GM12865 (cell line): ENCODE results near the gene SDC3.

Experiments
- DNase-seq: peaks from one replicate; pipeline ENCODE4 v3.0.0; 2010; ENCODE audit warnings: low read depth
- H3K4me3 ChIP-seq: 2 replicates; pipeline ENCODE4 v1.5.1; 2011; ENCODE audit warnings: mild to moderate bottlenecking, low read depth, low read length, control low read depth
- CTCF ChIP-seq: IDR thresholded peaks from 2 replicates; pipeline ENCODE4 v1.5.1; 2011; ENCODE audit warnings: low read length, control low read depth, low read depth, inconsistent platforms; ENCODE audit not compliant: insufficient read depth; ENCODE audit errors: missing control alignments

The SDC3 gene

GRCh38 chr1:30909365-30910068 is 959 bp upstream of the SDC3 start:
- no peak overlapping the region for H3K4me3 ChIP-seq
- DNase-seq: no peak
- no peak for TF ChIP-seq CTCF

- no peak overlapping the region for H3K4me3 ChIP-seq
- no peak for TF ChIP-seq CTCF
- no peak for DNase-seq
These were observed 252 bp downstream of the SDC3 start for GRCh38 chr1:30908316-30908695.

- no peak for TF ChIP-seq CTCF
- no peak overlapping the region for H3K4me3 ChIP-seq
- no peak for DNase-seq
These were observed 860 bp downstream of the SDC3 start for GRCh38 chr1:30907481-30908315.

- DNase-seq: no peak
- H3K4me3 ChIP-seq: no peak overlapping the region
These were observed 1.7 kb downstream of the SDC3 start for GRCh38 chr1:30906631-30907441.

GRCh38 chr1:30905916-30906620 is 2.5 kb downstream of the SDC3 start:
- no peak overlapping the region for H3K4me3 ChIP-seq
- DNase-seq: no peak
- TF ChIP-seq CTCF: no peak

More at GRCh38 chr1:30906631-30907441, 1.7 kb downstream of the SDC3 start:
- TF ChIP-seq CTCF: no peak

- H3K4me3 ChIP-seq: no peak overlapping the region
- no peak for DNase-seq
- TF ChIP-seq CTCF: no peak
These were observed 3.2 kb downstream of the SDC3 start for GRCh38 chr1:30905403-30905802.
